Panc1 (cell line): Measurements from ENCODE around the gene WHRN. TPM values are rescaled to one million over a fixed set of nuclear protein-coding genes. Genes with fewer than 3 reads are reported as not detected.

Experiments
- ATAC-seq: fragments of 200-7000 bp; cut with Tn5 transposase; 2 replicates; pipeline ENCODE4 v1.9.1; 2020; ENCODE audit warnings: mild to moderate bottlenecking, moderate library complexity
- BruUV-seq: library from RNA; stranded (reverse); fragments of 400-500 nt; replicated peaks from 2 replicates; lab custom pipeline; 2021; lab: Mats Ljungman, UMichigan
- CTCF ChIA-PET: fragments of 300-600 bp; sonication (Branson Sonifier 250); formaldehyde crosslinking; loops from one replicate; lab custom pipeline; 2022; ENCODE audit warnings: antibody characterized with exemption; lab: Charles Lee
- POLR2A ChIA-PET: fragments of 300-600 bp; sonication (Branson Sonifier 250); formaldehyde crosslinking; loops from one replicate; lab custom pipeline; 2022; ENCODE audit warnings: antibody characterized with exemption; lab: Charles Lee
- DNase-seq: peaks from one replicate; pipeline ENCODE4 v3.0.0-alpha.2; 2010; ENCODE audit warnings: low read depth, low spot score
- H3K27ac ChIP-seq: 2 replicates; pipeline ENCODE4 v1.5.1; 2011; ENCODE audit warnings: mild to moderate bottlenecking, low read length, inconsistent platforms
- H3K27me3 ChIP-seq: fragments of 200-500 bp; sonication (Bioruptor generic); 2 replicates; pipeline ENCODE4 v1.6.0; 2014; ENCODE audit warnings: low read length, inconsistent platforms; ENCODE audit not compliant: control insufficient read depth, insufficient read depth
- H3K36me3 ChIP-seq: fragments of 200-500 bp; sonication (Bioruptor generic); 2 replicates; pipeline ENCODE4 v1.5.1; 2014; ENCODE audit warnings: inconsistent platforms, mild to moderate bottlenecking, low read length, moderate library complexity; ENCODE audit not compliant: control insufficient read depth, insufficient read depth
- H3K4me1 ChIP-seq: 2 replicates; pipeline ENCODE4 v1.5.1; 2011; ENCODE audit warnings: inconsistent platforms, mild to moderate bottlenecking, low read length, moderate library complexity; ENCODE audit not compliant: control insufficient read depth, insufficient read depth
- H3K4me3 ChIP-seq, 2 experiments: 2 replicates each; pipeline ENCODE4 v1.5.1; 2011 to 2012; ENCODE audit warnings: low read depth in 2 of 2, low read length in 2 of 2, mild to moderate bottlenecking in 2 of 2, inconsistent platforms in 1 of 2, moderate library complexity in 1 of 2
- H3K9me3 ChIP-seq: fragments of 200-500 bp; sonication (Bioruptor generic); 2 replicates; pipeline ENCODE4 v1.5.1; 2014; ENCODE audit warnings: low read depth, mild to moderate bottlenecking, inconsistent platforms, low read length, moderate library complexity; ENCODE audit not compliant: control insufficient read depth, insufficient read depth
- POLR2AphosphoS5 ChIP-seq: IDR thresholded peaks from 2 replicates; pipeline ENCODE4 v1.6.1; 2012; ENCODE audit warnings: mild to moderate bottlenecking, low read depth, low read length, moderate library complexity
- SIN3A ChIP-seq: IDR thresholded peaks from 2 replicates; pipeline ENCODE4 v1.6.1; 2012; ENCODE audit warnings: low read depth, mild to moderate bottlenecking, low read length, moderate library complexity, borderline replicate concordance; ENCODE audit not compliant: insufficient read depth
- TCF7L2 ChIP-seq: IDR thresholded peaks from 2 replicates; pipeline ENCODE4 v1.6.1; 2011; ENCODE audit warnings: mild to moderate bottlenecking, low read depth, low read length, inconsistent platforms
- in situ Hi-C: cut with HindIII; loops from 2 replicates; pipeline ENCODE4 v1.10.0; 2016; ENCODE audit warnings: low sequenced_read_pairs, low pct_unique_long_range_greater_than_20kb
- intact Hi-C: fragments of 100-400 bp; cut with micrococcal nuclease; formaldehyde crosslinking; loops from one replicate; pipeline ENCODE4 v1.10.0; 2022; ENCODE audit not compliant: unreplicated experiment
- total RNA-seq: library from RNA; stranded (reverse); gene quantifications from one replicate; pipeline ENCODE4 v1.2.1, GENCODE V29; 2021; ENCODE audit not compliant: unreplicated experiment
- TF ChIP-seq, protein P1 (sequence below): fragments of 450-650 bp; IDR thresholded peaks from 2 replicates; pipeline ENCODE4 v1.5.1; 2017; ENCODE audit warnings: mild to moderate bottlenecking
- TF ChIP-seq, protein P2 (sequence below), 2 experiments: IDR thresholded peaks; 2 replicates each; pipeline ENCODE4 v1.6.1; 2011 to 2012; ENCODE audit warnings: low read depth in 2 of 2, control low read depth in 1 of 2, low read length in 1 of 2, mild to moderate bottlenecking in 1 of 2, moderate library complexity in 1 of 2; ENCODE audit not compliant: insufficient read depth in 1 of 2

WHRN gene
- total RNA-seq, 1 experiment from 2014 or later = 18.0 TPM

DNA sequence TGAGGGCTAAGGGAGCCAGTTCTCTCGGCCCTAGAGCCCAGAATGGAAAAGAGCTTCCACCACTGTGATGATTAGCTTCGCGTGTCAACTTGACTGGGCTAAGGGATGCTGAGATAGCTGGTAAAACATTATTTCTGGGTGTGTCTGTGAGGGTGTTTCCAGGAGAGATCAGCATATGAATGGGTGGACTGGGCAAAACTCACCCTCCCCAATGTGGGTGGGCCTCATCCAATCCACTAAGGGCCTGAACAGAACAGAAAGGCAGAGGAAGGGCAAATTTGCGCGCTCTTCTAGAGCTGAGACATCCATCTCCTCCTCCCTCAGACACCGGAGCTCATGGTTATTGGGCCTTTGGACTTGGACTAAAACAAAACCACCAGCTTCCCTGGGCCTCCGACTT, 96.6 kb downstream of the WHRN start:
- in situ Hi-C loops (no loop called here), intact Hi-C loops (loop anchor here (5.0 kb wide), 2 partner anchors 79 to 604 kb away; no protein-coding TSS in a partner anchor)
- Histone ChIP-seq H3K27ac (no peak overlapping the region), H3K36me3 (no peaks in the 10 kb centered on the region), H3K9me3 (no peaks in the 10 kb centered on the region), H3K4me3 (no peak overlapping the region), H3K27me3 (no peaks in the 10 kb centered on the region), H3K4me1 (no peaks in the 10 kb centered on the region)
- ChIA-PET POLR2A (no interaction called here), CTCF (interaction anchor here (0.6 kb wide), 1 partner anchor 95 kb away, joined by 6 read pairs; no protein-coding TSS in a partner anchor)
- TF ChIP-seq POLR2AphosphoS5 = no peak
- TF ChIP-seq, protein P1, sequence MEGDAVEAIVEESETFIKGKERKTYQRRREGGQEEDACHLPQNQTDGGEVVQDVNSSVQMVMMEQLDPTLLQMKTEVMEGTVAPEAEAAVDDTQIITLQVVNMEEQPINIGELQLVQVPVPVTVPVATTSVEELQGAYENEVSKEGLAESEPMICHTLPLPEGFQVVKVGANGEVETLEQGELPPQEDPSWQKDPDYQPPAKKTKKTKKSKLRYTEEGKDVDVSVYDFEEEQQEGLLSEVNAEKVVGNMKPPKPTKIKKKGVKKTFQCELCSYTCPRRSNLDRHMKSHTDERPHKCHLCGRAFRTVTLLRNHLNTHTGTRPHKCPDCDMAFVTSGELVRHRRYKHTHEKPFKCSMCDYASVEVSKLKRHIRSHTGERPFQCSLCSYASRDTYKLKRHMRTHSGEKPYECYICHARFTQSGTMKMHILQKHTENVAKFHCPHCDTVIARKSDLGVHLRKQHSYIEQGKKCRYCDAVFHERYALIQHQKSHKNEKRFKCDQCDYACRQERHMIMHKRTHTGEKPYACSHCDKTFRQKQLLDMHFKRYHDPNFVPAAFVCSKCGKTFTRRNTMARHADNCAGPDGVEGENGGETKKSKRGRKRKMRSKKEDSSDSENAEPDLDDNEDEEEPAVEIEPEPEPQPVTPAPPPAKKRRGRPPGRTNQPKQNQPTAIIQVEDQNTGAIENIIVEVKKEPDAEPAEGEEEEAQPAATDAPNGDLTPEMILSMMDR = no peak
- TF ChIP-seq, protein P2, sequence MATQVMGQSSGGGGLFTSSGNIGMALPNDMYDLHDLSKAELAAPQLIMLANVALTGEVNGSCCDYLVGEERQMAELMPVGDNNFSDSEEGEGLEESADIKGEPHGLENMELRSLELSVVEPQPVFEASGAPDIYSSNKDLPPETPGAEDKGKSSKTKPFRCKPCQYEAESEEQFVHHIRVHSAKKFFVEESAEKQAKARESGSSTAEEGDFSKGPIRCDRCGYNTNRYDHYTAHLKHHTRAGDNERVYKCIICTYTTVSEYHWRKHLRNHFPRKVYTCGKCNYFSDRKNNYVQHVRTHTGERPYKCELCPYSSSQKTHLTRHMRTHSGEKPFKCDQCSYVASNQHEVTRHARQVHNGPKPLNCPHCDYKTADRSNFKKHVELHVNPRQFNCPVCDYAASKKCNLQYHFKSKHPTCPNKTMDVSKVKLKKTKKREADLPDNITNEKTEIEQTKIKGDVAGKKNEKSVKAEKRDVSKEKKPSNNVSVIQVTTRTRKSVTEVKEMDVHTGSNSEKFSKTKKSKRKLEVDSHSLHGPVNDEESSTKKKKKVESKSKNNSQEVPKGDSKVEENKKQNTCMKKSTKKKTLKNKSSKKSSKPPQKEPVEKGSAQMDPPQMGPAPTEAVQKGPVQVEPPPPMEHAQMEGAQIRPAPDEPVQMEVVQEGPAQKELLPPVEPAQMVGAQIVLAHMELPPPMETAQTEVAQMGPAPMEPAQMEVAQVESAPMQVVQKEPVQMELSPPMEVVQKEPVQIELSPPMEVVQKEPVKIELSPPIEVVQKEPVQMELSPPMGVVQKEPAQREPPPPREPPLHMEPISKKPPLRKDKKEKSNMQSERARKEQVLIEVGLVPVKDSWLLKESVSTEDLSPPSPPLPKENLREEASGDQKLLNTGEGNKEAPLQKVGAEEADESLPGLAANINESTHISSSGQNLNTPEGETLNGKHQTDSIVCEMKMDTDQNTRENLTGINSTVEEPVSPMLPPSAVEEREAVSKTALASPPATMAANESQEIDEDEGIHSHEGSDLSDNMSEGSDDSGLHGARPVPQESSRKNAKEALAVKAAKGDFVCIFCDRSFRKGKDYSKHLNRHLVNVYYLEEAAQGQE (IDR thresholded peaks at IDR 0.05; ENCODE audit: insufficient read depth in 1 of 2, low read depth in 2 of 2, low read length in 1 of 2) = no peak
- no peak for TF ChIP-seq TCF7L2
- TF ChIP-seq SIN3A = no peak
- no peak for ATAC-seq
- BruUV-seq = no TSS peak
- DNase-seq = no peak

- ChIA-PET POLR2A (no interaction called here), CTCF (no interaction called here)
- intact Hi-C loops (loop anchor here (5.0 kb wide), 2 partner anchors 79 to 604 kb away; no protein-coding TSS in a partner anchor), in situ Hi-C loops (no loop called here)
- Histone ChIP-seq H3K36me3 (no peaks in the 10 kb centered on the region), H3K4me3 (no peak overlapping the region), H3K27ac (no peak overlapping the region), H3K27me3 (no peaks in the 10 kb centered on the region), H3K9me3 (no peaks in the 10 kb centered on the region), H3K4me1 (no peaks in the 10 kb centered on the region)
- TF ChIP-seq TCF7L2 = no peak
- no peak for TF ChIP-seq SIN3A
- TF ChIP-seq, protein P2 (IDR thresholded peaks at IDR 0.05; ENCODE audit: insufficient read depth in 1 of 2, low read depth in 2 of 2, low read length in 1 of 2) = no peak
- TF ChIP-seq POLR2AphosphoS5 = no peak
- no peak for DNase-seq
- BruUV-seq = no TSS peak
- ATAC-seq = no peak
Observed at GRCh38 chr9:114407889-114408288, 97.4 kb downstream of the WHRN start.
